Astrocyte of the spinal cord (primary cell): ENCODE measurements around the gene GRAP2.

ENCODE experiments used
- DNase-seq: peaks from one replicate; pipeline ENCODE4 v3.0.0; 2011; ENCODE audit warnings: low read depth, low spot score
- H3K4me3 ChIP-seq: 2 replicates; pipeline ENCODE4 v1.5.1; 2011; ENCODE audit warnings: low read depth, mild to moderate bottlenecking, low read length, moderate library complexity
- in situ Hi-C: cut with HindIII; loops from 2 replicates; pipeline ENCODE4 v1.10.0; 2017; ENCODE audit warnings: low sequenced_read_pairs
- TF ChIP-seq, protein P1 (sequence below): IDR thresholded peaks from 2 replicates; pipeline ENCODE4 v1.5.1; 2012; ENCODE audit warnings: low read depth, mild to moderate bottlenecking, low read length, inconsistent platforms

The GRAP2 gene

DNA sequence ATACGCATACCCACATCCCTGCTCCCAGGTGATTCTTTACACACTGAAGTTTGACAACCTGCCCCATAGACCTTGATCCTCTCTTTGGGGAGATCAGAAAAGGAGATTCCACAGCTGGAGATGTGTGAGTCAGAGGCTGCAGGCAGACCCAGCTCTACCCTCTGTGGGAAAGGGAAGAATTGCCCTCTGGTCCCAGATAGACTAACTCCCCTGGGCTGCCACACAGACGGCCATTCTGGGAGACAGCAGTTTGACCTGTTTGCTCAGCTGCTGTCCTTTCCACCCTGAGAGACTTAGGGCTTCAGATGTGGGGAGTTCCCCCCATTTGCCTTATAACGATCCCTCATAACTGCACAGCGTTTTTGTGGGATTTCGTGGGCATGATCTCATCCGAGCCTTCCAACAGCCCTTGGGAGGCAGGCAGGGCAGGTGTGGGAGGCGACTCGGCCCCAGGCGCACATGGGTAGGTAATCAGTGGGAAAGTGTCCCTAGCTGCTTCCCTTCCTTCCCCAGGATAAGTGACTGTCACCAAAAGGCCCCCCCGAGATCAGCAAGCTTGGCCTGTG, 107.9 kb downstream of the GRAP2 start:
- in situ Hi-C loops = no loop called here
- DNase-seq = peak; percentile 27
- TF ChIP-seq, protein P1, sequence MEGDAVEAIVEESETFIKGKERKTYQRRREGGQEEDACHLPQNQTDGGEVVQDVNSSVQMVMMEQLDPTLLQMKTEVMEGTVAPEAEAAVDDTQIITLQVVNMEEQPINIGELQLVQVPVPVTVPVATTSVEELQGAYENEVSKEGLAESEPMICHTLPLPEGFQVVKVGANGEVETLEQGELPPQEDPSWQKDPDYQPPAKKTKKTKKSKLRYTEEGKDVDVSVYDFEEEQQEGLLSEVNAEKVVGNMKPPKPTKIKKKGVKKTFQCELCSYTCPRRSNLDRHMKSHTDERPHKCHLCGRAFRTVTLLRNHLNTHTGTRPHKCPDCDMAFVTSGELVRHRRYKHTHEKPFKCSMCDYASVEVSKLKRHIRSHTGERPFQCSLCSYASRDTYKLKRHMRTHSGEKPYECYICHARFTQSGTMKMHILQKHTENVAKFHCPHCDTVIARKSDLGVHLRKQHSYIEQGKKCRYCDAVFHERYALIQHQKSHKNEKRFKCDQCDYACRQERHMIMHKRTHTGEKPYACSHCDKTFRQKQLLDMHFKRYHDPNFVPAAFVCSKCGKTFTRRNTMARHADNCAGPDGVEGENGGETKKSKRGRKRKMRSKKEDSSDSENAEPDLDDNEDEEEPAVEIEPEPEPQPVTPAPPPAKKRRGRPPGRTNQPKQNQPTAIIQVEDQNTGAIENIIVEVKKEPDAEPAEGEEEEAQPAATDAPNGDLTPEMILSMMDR = no peak
- no peak overlapping the region for H3K4me3 ChIP-seq

DNA sequence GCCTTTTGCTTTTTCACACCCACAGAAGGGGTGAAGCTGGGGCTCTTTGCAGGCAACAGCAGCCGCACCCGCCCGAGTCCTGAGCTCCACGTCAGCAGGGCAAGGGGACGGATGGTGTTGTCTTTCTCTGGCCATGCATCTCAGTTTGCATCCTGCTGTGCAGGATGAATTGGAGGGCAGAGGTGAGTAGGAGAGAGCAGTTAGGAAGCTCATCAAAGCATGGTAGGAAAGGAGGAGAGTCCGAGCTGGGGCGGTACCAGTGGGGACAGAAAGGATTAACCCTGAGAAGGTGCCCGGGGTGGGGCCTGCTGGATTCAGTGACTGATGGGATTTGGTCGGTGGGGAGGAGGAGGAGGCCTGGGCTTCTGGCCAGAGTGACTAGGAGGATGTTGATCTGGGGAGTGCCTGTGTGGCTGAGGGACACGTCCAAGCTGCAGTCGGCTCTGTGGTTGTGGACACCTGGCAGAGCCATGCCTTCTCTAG, 108.4 kb downstream of the GRAP2 start:
- in situ Hi-C loops = no loop called here
- TF ChIP-seq, protein P1 = no peak
- no peak overlapping the region for H3K4me3 ChIP-seq
- DNase-seq = peak; percentile 29

DNA sequence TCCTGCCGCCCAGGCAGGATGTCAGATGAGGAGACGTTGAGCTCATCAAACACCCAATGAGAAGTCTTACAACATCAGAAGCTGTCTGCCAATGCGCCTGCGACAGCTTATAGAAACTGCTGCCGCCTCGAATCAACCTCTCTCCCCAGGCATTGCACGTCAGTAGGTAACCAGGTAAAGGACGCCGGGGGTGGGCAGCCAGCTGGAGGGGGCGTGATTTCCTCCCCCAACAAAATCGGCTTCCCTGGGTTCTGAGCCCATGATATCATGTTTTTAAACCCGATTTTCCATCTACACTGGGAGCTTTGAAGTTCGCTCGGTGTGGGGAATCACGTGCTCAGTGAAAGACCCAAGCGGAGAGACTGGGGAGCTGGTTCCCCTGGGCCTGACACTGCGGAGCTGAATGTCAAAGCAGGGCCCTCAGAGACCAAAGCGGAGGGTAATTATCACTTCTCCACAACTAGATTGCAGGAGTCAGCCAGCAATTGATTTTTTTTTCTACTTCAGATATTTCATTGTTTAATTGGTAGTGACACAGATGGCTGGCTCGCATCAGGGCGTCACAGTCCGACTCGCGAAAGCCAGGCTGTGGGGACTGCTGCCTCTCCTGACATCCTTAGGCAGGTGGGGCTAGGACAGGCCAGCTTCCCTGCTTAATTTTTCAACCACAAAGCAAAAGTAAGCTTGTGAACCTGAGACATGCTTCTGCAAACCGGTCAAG, 109.2 kb downstream of the GRAP2 start:
- in situ Hi-C loops = no loop called here
- TF ChIP-seq, protein P1 = no peak
- no peak overlapping the region for H3K4me3 ChIP-seq
- DNase-seq = no peak

DNA sequence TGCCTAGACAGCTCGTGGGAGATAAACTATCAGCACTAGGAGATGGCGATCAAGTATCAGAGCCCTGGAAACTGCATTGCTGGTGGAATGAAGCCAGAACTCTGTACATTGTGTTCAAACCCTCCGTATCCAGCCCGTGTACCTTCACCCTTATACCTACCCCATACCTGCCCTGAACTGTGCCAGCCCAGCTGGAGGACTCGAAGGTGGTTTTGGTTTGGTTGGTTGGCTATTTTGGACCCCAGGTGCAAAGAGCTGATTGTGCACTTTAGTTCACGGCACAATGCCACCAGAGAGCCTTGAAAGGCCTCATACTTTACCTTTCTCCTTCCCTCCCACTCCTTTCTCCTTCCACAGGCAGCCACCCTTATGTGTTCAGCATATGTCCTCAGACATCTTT, 109.9 kb downstream of the GRAP2 start:
- in situ Hi-C loops = no loop called here
- no peak for DNase-seq
- TF ChIP-seq, protein P1 = no peak
- H3K4me3 ChIP-seq = no peak overlapping the region

DNA sequence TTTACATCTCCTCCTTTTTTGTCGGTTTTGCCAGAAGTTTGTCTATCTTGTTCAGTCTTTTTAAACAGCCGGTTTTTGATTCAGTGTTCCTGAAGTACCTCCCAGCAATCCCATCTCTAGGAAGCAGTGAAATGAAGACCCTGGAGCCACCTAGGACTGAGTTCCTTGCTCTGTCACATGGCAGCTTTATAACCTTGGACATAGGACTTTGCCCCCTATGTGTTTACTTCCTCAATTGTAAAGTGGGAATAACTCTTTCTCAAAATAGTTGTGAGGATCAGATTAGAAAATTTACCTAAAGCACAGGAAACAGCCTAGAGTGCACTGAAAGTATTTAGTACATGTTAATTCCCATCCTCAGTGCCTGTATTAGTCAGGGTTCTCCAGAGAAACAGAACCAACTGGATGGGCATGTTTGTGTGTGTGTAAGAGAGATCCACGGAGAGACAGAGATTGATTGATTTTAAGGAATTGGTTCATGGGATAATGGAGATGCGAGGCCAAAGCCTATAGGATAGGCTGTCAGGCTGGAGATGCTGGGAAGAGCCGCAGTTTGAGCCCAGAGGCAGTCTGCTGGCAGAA, 113.9 kb downstream of the GRAP2 start:
- no peak overlapping the region for H3K4me3 ChIP-seq
- TF ChIP-seq, protein P1 = no peak
- in situ Hi-C loops = no loop called here
- DNase-seq = no peak

DNA sequence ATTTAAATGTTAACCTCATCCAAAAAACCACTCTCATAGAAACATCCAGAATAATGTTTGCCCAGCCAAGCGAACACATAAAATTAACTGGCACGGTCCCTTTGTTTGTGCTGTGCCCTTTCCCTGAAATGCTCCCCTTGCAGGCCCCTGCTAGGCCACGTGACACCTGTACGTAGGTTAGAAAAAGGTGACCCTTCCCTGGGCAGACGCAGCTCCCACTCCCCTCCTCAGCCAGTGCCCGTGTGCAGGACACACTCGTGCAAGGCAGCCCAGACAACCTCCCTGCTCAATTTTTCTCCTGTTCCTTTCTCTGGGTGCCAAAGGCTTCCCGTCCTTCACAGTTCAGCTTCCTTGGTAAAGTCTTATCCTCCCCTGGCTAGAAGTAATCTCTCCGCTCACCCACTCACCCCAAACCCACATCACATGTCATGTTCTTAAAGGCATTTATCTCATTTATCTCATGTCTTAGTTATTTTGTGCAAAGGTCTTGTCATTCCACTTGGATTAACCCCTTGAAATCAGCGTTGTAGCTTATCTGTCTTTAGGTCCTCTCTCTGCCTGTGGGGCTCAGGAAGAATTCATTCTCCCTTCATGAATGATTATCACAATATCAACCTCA, 114.6 kb downstream of the GRAP2 start:
- in situ Hi-C loops = no loop called here
- no peak overlapping the region for H3K4me3 ChIP-seq
- TF ChIP-seq, protein P1 = no peak
- DNase-seq = no peak
